Fibroblast of villous mesenchyme (primary cell): Measurements from ENCODE around the gene MVP. TPM values are rescaled to one million over a fixed set of nuclear protein-coding genes. Genes with fewer than 3 reads are reported as not detected.
"Not testable (repeated sequence)": the region's sequence is repeated elsewhere in the genome, so short reads cannot be mapped to it uniquely, and the experiment has no call there.

Experiments
- DNase-seq: peaks from one replicate; pipeline ENCODE4 v3.0.0-alpha.2; 2010; ENCODE audit warnings: low read depth
- H3K4me3 ChIP-seq: 2 replicates; pipeline ENCODE4 v1.5.1; 2011; ENCODE audit warnings: low read depth, mild to moderate bottlenecking, low read length
- total RNA-seq: library from RNA; depleted of rRNA; stranded (reverse); fragments of >200 nt; gene quantifications from 2 replicates; pipeline ENCODE4 v1.2.3, GENCODE V29; 2012
- TF ChIP-seq, protein P1 (sequence below): IDR thresholded peaks from 2 replicates; pipeline ENCODE4 v1.5.1; 2012; ENCODE audit warnings: low read depth, mild to moderate bottlenecking, low read length; ENCODE audit not compliant: insufficient read depth

MVP gene
- total RNA-seq, 1 donor: 211 TPM

DNA sequence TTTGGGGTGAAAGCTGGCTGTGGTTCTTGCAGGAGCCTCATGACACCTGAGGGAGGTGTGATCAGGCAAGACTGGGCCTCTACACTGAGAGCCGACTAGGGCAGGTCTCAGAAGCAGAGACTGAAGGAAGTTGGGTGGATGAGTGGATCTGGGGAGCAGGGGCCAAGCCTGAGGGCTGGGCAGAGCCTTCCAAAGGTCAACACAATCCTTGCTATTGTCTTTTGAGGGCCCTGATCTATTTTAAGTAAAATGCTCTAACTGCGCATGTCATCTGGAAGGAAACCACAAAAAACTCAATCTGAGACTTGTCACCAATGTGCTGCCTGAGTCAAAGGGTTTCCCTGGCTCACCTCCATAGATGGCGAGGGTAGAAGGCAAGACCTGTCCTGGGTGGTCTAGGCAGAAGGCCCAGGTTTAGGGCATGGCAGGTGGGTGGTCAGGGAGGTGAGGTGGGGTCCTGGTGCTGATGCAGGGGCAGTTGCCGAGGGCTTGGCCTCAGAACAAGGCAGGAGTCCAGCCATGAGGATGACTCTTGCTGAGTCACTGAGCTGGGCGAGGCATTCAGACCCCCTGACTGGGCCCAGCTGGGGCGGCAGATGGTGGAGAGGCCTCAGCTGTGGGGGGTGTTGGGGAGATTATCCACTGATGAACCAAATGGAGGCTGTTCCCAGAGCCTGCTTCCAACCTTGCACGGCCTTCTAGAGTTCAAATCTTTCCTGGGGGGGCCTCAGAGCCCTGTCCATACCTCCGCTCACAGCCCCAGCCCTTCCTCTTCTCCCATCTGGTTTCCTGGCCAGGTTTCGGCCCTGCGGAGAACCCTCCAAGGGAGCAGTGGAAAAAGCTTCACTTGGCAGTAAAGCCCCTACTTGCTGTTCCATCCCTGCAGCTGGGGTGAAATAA, 5.1 kb downstream of the MVP start:
- H3K4me3 ChIP-seq: peak overlapping the region; percentile 22
- TF ChIP-seq, protein P1, sequence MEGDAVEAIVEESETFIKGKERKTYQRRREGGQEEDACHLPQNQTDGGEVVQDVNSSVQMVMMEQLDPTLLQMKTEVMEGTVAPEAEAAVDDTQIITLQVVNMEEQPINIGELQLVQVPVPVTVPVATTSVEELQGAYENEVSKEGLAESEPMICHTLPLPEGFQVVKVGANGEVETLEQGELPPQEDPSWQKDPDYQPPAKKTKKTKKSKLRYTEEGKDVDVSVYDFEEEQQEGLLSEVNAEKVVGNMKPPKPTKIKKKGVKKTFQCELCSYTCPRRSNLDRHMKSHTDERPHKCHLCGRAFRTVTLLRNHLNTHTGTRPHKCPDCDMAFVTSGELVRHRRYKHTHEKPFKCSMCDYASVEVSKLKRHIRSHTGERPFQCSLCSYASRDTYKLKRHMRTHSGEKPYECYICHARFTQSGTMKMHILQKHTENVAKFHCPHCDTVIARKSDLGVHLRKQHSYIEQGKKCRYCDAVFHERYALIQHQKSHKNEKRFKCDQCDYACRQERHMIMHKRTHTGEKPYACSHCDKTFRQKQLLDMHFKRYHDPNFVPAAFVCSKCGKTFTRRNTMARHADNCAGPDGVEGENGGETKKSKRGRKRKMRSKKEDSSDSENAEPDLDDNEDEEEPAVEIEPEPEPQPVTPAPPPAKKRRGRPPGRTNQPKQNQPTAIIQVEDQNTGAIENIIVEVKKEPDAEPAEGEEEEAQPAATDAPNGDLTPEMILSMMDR: no peak
- DNase-seq: peak; percentile 77

DNA sequence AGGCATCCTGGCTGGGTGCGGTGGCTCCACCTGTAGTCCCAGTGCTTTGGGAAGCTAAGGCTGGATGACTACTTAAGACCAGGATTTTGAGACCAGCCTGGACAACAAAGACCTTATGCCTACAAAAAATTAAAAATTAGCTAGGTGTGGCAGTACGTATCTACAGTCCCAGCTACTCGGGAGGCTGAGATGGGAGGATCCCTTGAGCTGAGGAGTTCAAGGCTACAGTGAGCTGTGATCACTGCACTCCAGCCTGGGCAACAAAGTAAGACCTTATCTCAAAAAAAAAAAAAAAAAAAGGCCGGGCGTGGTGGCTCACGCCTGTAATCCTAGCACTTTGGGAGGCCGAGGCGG, 6.1 kb downstream of the MVP start:
- H3K4me3 ChIP-seq: no peak overlapping the region
- TF ChIP-seq, protein P1: no peak
- no peak for DNase-seq

DNA sequence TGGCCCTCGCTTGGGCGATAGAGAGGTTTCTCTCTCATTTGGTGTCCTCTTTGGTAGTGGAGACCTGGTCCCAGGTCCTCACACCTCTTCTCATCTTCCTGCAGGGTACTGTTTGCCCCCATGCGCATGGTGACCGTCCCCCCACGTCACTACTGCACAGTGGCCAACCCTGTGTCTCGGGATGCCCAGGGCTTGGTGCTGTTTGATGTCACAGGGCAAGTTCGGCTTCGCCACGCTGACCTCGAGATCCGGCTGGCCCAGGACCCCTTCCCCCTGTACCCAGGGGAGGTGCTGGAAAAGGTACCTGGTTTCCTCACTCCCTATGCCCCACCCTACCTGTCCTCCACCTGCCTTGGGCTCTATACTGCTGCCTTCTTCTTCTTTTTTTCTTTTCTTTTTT, 10.5 kb downstream of the MVP start:
- no peak overlapping the region for H3K4me3 ChIP-seq
- TF ChIP-seq, protein P1: no peak
- DNase-seq: no peak

DNA sequence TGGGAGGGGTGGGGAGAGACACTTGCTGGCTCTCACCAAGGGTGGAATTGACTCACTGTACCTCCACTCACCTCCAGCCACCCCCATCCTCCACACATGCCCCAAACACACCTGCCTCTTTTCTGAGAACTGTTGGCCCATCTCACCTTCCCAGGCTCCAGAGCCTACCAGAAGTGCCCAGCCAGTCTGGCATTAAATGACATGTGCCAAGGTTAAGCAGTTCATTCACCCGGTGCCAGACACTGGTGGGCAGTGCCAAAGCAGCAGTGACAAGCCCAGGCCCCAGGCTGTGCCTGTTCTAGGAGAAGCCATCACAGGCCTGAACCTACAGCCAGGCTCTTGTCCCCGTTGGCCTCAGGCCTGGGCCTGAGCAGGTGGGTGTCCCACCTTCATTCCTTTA, 11.2 kb downstream of the MVP start:
- TF ChIP-seq, protein P1: no peak
- no peak for DNase-seq
- no peak overlapping the region for H3K4me3 ChIP-seq

DNA sequence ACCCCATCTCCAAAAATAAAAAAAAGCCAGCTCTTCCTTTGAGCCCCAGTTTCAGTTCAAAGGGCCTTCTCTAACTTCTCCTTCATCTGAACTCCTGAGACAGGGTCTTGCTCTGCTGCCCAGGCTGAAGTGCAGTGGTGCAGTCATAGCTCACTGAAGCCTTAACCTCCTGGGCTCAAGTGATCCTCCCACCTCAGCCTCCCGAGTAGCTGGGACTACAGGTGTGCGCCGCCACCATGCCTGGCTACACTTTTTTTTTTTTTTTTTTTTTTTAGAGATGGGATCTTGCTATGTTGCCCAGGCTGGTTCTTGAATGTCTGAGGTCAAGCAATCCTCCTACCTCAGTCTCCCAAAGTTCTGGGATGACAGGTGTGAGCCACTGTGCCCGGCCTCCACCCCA, 13.0 kb downstream of the MVP start:
- DNase-seq: not testable (repeated sequence)

DNA sequence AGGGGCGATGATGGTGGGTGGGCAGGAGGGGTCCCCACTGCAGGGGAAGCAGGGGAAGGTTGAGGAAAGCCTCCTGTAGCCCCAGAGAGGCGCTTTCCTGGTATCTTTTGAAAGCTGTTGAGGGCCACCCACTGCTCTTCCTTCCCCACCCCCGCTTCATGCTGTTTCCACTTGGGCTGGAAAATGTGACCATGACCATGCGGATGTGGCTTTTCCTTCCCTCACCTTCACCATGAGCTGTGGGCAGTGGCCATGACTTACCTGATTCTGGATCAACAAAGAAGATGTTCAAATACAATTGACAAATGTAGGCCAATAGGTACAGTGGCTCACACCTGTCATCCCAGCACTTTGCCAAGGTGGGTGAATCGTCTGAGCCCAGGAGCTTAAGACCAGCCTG, 13.8 kb downstream of the MVP start:
- TF ChIP-seq, protein P1: no peak
- H3K4me3 ChIP-seq: no peak overlapping the region
- DNase-seq: no peak

More for the DNA sequence above, 13.0 kb downstream of the MVP start:
- H3K4me3 ChIP-seq: not testable (repeated sequence)

DNA sequence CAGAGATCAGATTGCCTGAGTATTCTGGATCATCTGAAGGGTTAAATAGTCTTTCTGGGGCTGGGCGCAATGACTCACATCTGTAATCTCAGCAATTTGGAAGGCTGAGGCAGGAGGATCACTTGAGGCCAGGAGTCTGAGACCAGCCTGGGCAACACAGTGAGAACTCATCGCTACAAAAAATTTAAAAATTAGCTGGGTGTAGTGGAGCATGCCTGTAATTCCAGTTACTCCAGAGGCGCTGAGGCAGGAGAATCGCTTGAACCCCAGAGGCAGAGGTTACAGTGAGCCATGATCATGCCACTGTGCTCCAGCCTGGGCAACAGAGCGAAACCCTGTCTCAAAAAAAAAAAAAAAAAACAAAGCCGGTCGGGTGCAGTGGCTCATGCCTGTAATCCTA, 15.7 kb downstream of the MVP start:
- TF ChIP-seq, protein P1: no peak
- no peak for DNase-seq
- H3K4me3 ChIP-seq: no peak overlapping the region
